Stimulated activated naive B cell treated with anti-CD40 and anti-IgM and Interleukin-4, amounts not matched to agents 10 μg/mL and 1 μg/mL and 100 μg/mL, for 72 hours (primary cell): Measurements from ENCODE around the gene SLC22A23.

Experiments used
- ATAC-seq, 2 donors: fragments of 150-1000 bp; cut with Tn5 transposase; replicated peaks; 2 replicates each; pipeline ENCODE4 v1.10.0; 2021; ENCODE audit warnings: moderate library complexity in 1 of 2
- DNase-seq: peaks from one replicate; pipeline ENCODE4 v3.0.0; 2021
- H3K27ac Mint-ChIP-seq: one replicate; pipeline ENCODE4 v1.8.0; 2022; ENCODE audit warnings: mild to moderate bottlenecking, mixed read lengths
- H3K27me3 Mint-ChIP-seq, 2 donors: one replicate each; pipeline ENCODE4 v1.8.0; 2022; ENCODE audit warnings: mixed read lengths in 2 of 2
- H3K36me3 Mint-ChIP-seq, 2 donors: one replicate each; pipeline ENCODE4 v1.8.0; 2022; ENCODE audit warnings: mixed read lengths in 2 of 2, mild to moderate bottlenecking in 1 of 2
- H3K4me1 Mint-ChIP-seq, 2 donors: one replicate each; pipeline ENCODE4 v1.8.0; 2022; ENCODE audit warnings: mixed read lengths in 2 of 2, mild to moderate bottlenecking in 1 of 2
- H3K4me3 Mint-ChIP-seq, 2 donors: one replicate each; pipeline ENCODE4 v1.8.0; 2022; ENCODE audit warnings: mild to moderate bottlenecking in 2 of 2, mixed read lengths in 2 of 2, moderate library complexity in 1 of 2
- H3K9me3 Mint-ChIP-seq, 2 donors: one replicate each; pipeline ENCODE4 v1.8.0; 2022; ENCODE audit warnings: mixed read lengths in 2 of 2, mild to moderate bottlenecking in 1 of 2

SLC22A23 gene

DNA sequence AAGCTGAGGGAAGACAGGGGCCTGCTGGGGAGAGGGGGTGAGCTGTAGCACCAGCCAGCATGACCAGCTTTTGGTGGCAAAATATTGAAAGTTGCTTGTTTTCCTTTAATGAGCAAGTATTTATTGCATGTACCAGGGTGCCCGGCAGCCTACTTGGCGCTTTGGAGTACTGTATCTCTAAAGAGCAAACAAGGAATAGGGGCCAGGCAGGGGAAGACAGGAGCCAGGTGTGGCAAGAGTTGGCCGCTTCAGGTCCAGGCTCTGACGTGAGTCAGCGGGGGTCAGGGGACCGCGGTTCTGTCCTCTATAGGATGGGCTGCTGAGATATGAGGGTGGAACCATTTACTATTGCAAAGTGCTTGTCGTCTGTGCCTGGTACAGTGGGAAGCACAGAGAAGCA lies 135.0 kb downstream of the SLC22A23 start:
- Mint-ChIP-seq H3K4me1 (peaks cover 22 to 26% of the 10 kb centered on the region in 2 donors), H3K27ac (no peak overlapping the region), H3K36me3 (no peaks in the 10 kb centered on the region), H3K9me3 (no peaks in the 10 kb centered on the region), H3K4me3 (no peak overlapping the region), H3K27me3 (peaks cover 29 to 38% of the 10 kb centered on the region in 2 donors)
- no peak for ATAC-seq
- DNase-seq: no peak

DNA sequence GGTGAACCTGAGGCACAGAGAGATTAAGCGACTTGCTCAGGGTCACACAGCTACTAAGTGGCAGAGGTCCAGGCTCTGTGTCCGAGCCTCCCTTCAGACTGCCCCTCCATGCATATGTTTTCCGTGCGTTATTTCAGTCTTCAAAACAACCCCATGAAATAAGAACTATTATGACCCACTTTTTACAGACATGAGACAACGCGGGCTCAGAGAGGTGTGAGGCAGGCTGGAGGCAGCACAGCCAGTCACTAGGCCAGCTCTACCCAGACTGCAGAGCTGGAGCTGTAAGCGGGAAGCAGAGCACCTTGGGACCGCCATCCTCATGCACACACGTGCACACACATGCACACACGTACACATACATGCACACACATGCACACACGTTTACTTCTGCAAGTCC lies 135.8 kb downstream of the SLC22A23 start:
- peaks cover 31 to 40% of the 10 kb centered on the region in 2 donors for H3K27me3 Mint-ChIP-seq
- H3K9me3 Mint-ChIP-seq: no peaks in the 10 kb centered on the region
- H3K36me3 Mint-ChIP-seq: no peaks in the 10 kb centered on the region
- DNase-seq: no peak
- H3K4me1 Mint-ChIP-seq: peaks cover 22 to 26% of the 10 kb centered on the region in 2 donors
- H3K27ac Mint-ChIP-seq: no peak overlapping the region
- no peak for ATAC-seq
- H3K4me3 Mint-ChIP-seq: no peak overlapping the region

DNA sequence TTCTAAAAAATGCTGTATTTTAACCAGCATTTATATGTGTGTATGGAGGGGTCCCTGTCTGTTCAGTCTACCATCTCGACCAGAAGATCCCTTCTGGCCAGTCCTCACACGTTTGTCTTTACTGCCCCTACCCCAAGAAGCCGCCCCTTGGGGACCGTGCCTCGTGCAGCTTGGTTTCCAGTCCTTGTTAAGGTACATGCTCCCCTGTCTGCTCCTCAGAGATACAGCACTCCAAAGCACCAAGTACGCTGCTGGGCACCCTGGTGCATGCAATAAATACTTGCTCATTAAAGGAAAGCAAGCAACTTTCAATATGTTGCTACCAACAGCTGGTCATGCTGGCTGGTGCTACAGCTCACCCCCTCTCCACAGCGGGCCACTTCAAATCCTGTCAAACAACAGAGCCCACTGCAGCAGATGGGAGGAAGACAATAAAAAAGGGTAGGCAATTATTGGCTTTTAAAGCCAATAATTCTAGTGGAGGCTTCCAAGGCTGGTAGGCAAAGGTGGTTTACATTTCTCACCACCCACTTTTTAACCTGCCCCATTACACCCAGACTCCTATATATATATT lies 136.5 kb downstream of the SLC22A23 start:
- Mint-ChIP-seq H3K9me3 (no peaks in the 10 kb centered on the region), H3K36me3 (no peaks in the 10 kb centered on the region), H3K4me1 (peaks cover 22 to 26% of the 10 kb centered on the region in 2 donors), H3K27ac (no peak overlapping the region), H3K4me3 (no peak overlapping the region), H3K27me3 (peaks cover 31 to 40% of the 10 kb centered on the region in 2 donors)
- ATAC-seq (no peak), DNase-seq (no peak)

DNA sequence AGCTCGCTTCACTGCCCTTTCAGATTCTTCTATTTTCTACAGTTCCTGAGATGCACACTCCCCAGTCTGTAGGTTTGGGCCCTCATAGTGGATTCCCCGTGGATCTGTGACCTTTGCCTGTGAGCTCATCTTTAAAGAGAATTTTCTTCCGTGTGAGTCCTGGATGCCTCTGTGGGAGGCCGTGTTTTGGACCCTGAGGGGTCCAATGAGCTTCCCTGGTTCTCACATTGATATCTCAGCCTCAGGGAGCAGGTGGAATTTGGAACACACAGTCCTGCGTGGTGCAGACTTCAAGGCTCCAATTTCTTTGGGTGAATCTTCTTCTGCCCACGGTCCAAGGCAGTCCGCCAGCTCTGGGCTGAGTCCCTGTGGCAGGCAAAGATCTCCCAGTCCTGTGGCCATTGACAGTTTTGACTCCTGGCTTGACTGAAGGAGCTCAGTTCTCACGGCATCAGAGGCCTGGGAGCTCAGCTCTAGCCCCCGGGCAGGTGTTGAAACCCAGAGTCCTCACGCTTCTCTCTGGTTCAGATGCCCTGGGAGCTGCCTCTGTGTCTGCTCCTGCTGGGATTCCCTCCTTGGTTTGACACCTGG lies 137.1 kb downstream of the SLC22A23 start:
- H3K27ac Mint-ChIP-seq: no peak overlapping the region
- peaks cover 31 to 43% of the 10 kb centered on the region in 2 donors for H3K27me3 Mint-ChIP-seq
- ATAC-seq (no peak), DNase-seq (no peak)
- no peaks in the 10 kb centered on the region for H3K9me3 Mint-ChIP-seq
- no peaks in the 10 kb centered on the region for H3K36me3 Mint-ChIP-seq
- H3K4me1 Mint-ChIP-seq: peaks cover 17 to 20% of the 10 kb centered on the region in 2 donors
- H3K4me3 Mint-ChIP-seq: no peak overlapping the region

DNA sequence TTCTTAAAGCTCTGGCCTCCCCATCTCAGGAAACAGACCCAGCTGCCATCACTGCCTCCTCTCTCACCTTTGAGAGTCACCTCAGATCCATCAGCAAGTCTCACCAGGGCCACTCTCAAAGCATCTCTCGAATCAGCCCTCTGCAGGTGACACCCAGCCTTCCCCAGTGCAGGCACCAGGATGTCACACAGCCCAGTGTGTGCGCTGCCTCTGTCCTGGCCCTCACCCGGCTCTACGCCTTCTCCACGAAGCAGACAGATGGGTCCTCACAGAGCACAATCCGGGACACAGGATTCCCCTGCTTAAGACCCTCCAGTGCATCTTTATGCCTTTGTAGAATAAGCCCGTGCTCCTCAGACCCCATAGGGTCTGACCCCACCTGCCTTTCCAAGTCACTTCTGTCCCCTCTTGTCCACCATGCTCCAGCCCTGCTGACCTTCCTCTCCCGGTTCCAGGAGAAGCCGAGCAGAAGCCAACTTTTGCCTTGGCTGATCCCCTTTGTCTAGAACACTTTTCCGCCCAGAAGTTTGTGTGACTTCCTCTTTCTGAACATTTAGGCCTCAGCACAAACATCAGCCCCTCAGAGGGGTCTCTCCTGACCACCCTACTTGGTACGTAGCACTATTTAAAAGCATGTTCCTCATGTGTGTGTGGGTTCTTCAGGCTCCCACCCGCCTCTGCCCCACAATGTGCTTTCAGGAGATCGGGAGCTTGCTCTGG lies 137.9 kb downstream of the SLC22A23 start:
- Mint-ChIP-seq H3K9me3 (no peaks in the 10 kb centered on the region), H3K27me3 (peaks cover 31 to 41% of the 10 kb centered on the region in 2 donors), H3K36me3 (no peaks in the 10 kb centered on the region), H3K4me3 (no peak overlapping the region), H3K27ac (no peak overlapping the region), H3K4me1 (peaks cover 10 to 12% of the 10 kb centered on the region in 2 donors)
- DNase-seq: no peak
- no peak for ATAC-seq

DNA sequence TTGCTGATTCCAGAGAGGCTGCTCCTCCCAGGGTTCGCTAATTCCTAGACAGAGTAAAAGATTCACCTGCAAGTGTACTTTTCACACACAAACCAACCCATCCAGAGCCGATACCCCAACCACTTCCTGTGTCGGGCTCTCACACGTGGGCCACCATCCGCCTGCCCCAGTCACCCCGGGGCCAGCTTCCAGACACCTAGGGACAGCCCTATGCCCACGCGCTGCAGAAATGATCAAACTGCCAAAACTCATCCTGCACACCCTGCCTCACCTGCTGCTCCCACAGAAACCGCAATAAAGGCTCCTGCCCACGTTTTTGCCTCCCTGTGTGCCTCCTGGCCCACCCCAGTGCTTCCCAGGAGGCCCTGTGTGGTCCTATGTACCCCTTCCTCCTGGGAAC lies 138.6 kb downstream of the SLC22A23 start:
- ATAC-seq (peak; percentile 53 to 62), DNase-seq (no peak)
- Mint-ChIP-seq H3K36me3 (no peaks in the 10 kb centered on the region), H3K27ac (no peak overlapping the region), H3K9me3 (no peaks in the 10 kb centered on the region), H3K4me3 (no peak overlapping the region), H3K4me1 (peaks cover 10% of the 10 kb centered on the region in 2 donors), H3K27me3 (peaks cover 31 to 44% of the 10 kb centered on the region in 2 donors)

DNA sequence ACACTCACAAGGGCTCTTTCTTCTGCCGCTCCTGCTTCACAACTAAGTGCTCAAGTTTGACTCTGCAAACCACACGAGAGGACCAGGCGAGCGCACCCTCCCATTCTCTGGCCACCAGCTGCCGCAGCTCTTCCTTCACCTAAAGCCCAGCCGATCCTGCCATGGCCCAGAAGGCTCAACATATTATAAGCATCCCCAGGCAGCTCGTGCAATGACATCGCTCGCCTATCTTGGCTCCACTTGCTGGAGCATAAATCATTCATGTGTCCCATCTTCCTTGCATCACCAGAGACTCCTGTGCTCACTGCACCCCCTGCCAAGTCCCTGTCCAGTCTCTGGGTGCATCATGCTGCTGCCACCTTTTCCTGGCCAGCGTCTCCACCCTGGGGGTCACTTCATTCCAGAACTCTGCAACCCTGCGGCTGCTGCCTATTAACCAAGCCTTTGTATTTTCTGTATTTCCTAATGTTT lies 139.1 kb downstream of the SLC22A23 start:
- ATAC-seq: no peak
- H3K9me3 Mint-ChIP-seq: no peaks in the 10 kb centered on the region
- H3K36me3 Mint-ChIP-seq: no peaks in the 10 kb centered on the region
- peaks cover 10% of the 10 kb centered on the region in 2 donors for H3K4me1 Mint-ChIP-seq
- no peak for DNase-seq
- H3K27ac Mint-ChIP-seq: no peak overlapping the region
- peaks cover 31 to 44% of the 10 kb centered on the region in 2 donors for H3K27me3 Mint-ChIP-seq
- H3K4me3 Mint-ChIP-seq: no peak overlapping the region

DNA sequence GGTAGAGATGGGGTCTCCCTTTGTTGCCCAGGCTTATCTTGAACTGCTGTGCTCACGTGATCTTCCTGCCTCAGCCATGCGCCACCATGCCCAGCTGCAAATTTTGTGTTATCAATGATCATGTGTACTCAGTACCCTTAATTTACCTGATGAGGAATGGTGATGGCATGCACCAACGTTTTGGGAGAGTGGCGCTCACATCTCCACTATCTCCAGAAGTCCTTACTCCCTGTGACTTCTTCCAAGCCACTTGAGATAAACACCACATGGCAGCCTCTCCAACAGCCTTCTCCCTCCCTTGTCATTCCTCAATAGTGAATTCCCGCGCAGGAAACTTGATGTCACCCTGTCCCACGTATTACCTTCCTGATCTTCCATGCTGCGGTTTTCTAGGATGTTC lies 140.0 kb downstream of the SLC22A23 start:
- H3K27ac Mint-ChIP-seq: no peak overlapping the region
- no peaks in the 10 kb centered on the region for H3K9me3 Mint-ChIP-seq
- H3K36me3 Mint-ChIP-seq: no peaks in the 10 kb centered on the region
- DNase-seq: no peak
- ATAC-seq: no peak
- H3K27me3 Mint-ChIP-seq: peaks cover 31 to 41% of the 10 kb centered on the region in 2 donors
- H3K4me1 Mint-ChIP-seq: peaks cover 10% of the 10 kb centered on the region in 2 donors
- H3K4me3 Mint-ChIP-seq: no peak overlapping the region

DNA sequence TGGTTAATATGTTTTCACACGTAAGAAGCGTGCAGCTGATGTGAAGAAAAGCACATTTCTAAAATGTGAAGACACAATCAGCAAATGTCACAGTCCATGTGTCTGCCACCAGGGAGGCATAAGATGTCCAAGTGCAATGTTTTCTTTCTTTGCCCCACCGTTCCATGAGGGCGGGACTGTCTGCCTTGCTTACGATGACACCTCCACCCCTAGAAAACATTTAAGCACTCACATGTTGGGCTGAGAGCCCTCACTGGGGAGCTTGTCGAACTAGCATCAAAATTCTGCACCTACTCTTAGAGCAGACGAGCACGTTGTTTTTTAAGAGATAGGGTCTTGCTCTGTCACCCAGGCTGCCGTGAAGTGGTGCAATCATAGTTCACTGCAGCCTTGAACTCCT lies 140.5 kb downstream of the SLC22A23 start:
- no peaks in the 10 kb centered on the region for H3K36me3 Mint-ChIP-seq
- H3K4me3 Mint-ChIP-seq: no peak overlapping the region
- H3K4me1 Mint-ChIP-seq: peaks cover 10% of the 10 kb centered on the region in 2 donors
- no peak overlapping the region for H3K27ac Mint-ChIP-seq
- no peak for ATAC-seq
- H3K27me3 Mint-ChIP-seq: peaks cover 31 to 41% of the 10 kb centered on the region in 2 donors
- H3K9me3 Mint-ChIP-seq: no peaks in the 10 kb centered on the region
- DNase-seq: no peak

DNA sequence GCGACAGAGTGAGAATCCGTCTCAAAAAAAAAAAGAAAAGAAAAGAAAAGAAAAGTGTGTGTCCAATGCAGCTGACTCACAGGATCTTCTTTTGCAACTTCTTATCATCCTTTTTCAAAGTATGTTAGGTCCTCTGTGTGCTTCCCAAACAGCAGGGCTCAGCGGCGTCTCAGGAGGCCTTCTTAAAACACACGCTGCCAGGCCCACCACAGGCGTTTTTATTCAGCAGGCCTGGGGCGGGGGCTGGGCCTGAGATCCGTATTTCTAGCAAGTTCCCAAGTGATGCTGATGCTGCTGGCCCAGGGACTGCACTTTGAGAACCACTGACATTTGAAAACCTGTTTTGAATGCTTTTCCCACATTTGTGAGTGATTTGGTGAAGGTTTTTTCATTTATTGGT lies 141.0 kb downstream of the SLC22A23 start:
- Mint-ChIP-seq H3K27ac (no peak overlapping the region), H3K9me3 (no peaks in the 10 kb centered on the region), H3K27me3 (peaks cover 31 to 41% of the 10 kb centered on the region in 2 donors), H3K36me3 (no peaks in the 10 kb centered on the region), H3K4me1 (peaks cover 10% of the 10 kb centered on the region in 2 donors), H3K4me3 (no peak overlapping the region)
- DNase-seq: no peak
- ATAC-seq: no peak

DNA sequence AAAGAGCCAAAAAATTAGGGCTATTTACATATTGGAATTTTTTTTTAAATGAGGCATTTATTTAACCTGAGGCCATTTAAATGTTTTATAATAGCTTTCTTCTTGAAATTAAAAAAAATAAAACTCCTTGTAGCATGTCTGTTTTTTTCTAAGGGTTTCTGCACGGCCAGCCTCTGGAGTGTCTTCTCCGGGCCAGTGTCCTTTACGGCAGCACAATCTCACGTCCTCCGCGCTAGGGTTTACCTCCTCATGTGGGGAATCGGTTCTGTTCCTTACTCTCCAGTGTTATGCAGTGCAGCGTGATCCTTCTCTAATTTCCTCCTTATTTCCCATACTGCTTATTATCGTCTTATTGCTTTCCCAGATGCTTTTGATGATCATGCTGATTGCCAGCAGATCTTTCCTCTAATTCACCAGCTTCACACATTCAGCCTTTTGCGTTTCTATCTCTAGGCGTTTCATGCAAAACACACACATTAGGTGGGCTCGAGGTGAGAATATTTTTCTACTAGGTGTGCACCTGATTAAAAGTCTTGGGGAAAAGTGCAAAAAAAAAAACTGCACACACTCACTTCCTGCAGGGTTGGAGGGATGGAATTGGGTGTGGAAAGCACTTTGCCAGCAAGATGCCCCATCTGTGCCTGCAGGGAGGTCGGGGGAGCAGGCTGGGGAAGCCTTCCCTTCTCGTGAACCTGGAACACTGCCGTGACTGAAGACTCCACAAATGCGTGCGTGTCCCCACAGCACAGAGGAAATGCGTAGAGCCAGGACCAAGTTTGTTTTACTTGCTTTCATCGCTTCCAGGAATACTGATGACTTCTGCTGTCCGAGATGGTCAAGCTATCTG lies 142.0 kb downstream of the SLC22A23 start:
- no peak for DNase-seq
- no peaks in the 10 kb centered on the region for H3K36me3 Mint-ChIP-seq
- no peak overlapping the region for H3K27ac Mint-ChIP-seq
- no peak overlapping the region for H3K4me3 Mint-ChIP-seq
- no peak for ATAC-seq
- H3K27me3 Mint-ChIP-seq: peaks cover 30 to 35% of the 10 kb centered on the region in 2 donors
- H3K4me1 Mint-ChIP-seq: peaks cover 10% of the 10 kb centered on the region in 2 donors
- no peaks in the 10 kb centered on the region for H3K9me3 Mint-ChIP-seq

DNA sequence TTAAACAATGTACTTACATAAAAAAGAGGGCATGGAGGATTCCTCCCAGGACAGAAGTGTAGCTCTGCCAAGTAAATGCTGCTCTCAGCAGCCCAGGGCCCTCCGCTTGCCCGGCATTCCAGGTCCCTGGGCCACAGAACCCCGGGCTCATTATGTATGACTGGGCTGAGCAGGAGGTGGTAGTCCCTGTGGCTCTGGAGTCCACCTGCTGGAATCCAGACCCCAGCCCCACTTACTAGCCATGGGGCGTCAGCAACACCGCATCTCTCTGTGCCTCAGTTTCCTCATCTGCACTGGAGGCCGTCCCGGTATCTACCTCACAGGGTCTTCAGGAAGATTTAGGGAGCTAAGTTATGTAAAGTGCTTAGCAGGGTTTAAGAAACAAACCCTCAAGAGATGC lies 142.7 kb downstream of the SLC22A23 start:
- no peak overlapping the region for H3K27ac Mint-ChIP-seq
- no peaks in the 10 kb centered on the region for H3K36me3 Mint-ChIP-seq
- H3K27me3 Mint-ChIP-seq: peaks cover 24 to 33% of the 10 kb centered on the region in 2 donors

DNA sequence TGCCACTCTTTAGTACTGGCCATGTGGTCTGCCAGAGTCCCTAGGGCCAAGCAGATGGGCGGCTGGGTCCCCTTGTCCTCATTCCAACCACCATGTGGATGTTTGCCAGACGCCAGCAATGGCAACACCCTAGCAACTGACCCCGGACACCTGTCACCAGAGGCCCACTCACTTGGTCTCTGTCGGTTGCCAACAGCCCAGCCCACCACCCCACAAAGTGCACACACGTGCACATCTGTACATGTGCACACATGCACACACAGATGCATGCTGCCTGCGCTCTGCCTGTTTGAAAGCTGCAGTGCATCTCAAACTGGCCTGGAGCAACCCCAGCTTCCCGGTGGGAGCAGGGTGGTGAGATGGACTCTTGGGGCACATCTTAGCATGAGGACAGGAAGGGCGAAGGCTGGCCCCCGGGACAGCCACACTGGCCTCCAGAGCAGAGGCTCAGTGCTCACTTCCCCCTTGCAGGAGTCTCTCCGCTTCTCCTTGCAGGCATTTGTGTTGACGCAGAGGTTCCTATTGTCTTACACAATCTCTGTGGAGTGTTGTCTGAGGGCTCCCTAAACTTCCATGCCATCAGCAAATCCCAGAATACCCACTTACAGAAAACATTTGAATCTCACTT lies 144.1 kb downstream of the SLC22A23 start:
- peaks cover 9 to 18% of the 10 kb centered on the region in 2 donors for H3K27me3 Mint-ChIP-seq
- DNase-seq: no peak
- H3K4me3 Mint-ChIP-seq: no peak overlapping the region
- no peak overlapping the region for H3K27ac Mint-ChIP-seq
- H3K4me1 Mint-ChIP-seq: no peaks in the 10 kb centered on the region
- no peaks in the 10 kb centered on the region for H3K36me3 Mint-ChIP-seq
- H3K9me3 Mint-ChIP-seq: no peaks in the 10 kb centered on the region
- ATAC-seq: no peak

More for the DNA sequence above, 142.7 kb downstream of the SLC22A23 start:
- no peak for ATAC-seq
- peaks cover 10% of the 10 kb centered on the region in 2 donors for H3K4me1 Mint-ChIP-seq
- no peak for DNase-seq
- H3K9me3 Mint-ChIP-seq: no peaks in the 10 kb centered on the region
- H3K4me3 Mint-ChIP-seq: no peak overlapping the region

DNA sequence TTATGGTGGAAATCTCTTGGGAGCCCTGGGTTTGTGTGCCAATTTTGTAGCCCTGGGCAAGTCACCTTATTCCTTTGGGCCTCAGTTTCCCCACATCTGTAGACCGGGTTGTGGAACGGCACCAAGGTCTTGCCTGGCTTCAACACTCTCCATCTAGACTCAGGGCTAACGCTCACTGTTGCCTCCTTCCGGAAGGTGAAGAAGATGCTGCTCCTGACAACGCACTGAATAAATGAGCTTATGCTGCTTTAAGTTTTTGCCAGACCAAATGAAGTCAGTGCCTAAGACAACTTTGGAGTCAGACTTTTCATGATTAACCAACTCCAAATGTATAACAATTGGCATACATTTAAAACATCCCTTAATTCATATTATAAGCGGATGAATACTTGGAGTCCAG lies 145.0 kb downstream of the SLC22A23 start:
- Mint-ChIP-seq H3K27me3 (peaks cover 2 to 9% of the 10 kb centered on the region in 2 donors), H3K27ac (no peak overlapping the region), H3K4me3 (no peak overlapping the region), H3K4me1 (no peaks in the 10 kb centered on the region), H3K9me3 (no peaks in the 10 kb centered on the region), H3K36me3 (no peaks in the 10 kb centered on the region)
- no peak for DNase-seq
- no peak for ATAC-seq
